Sigmoid colon (tissue), 7 donors: ENCODE data around the gene ABCA2. TPM values are rescaled to one million over a fixed set of nuclear protein-coding genes. Genes with fewer than 3 reads are reported as not detected.

ENCODE experiments used
- DNase-seq: peaks from one replicate; pipeline ENCODE4 v3.0.0-alpha.2; 2019
- H3K27ac ChIP-seq, 4 donors: fragments of 200-600 bp; sonication (generic); one replicate each; pipeline ENCODE4 v1.5.1; 2016 to 2019; ENCODE audit warnings: mild to moderate bottlenecking in 1 of 4
- H3K27me3 ChIP-seq, 3 donors: fragments of 200-600 bp; sonication (generic); one replicate each; pipeline ENCODE4 v1.5.1; 2019; ENCODE audit warnings: mild to moderate bottlenecking in 1 of 3
- H3K36me3 ChIP-seq, 4 donors: fragments of 200-600 bp; sonication (generic); one replicate each; pipeline ENCODE4 v1.5.1; 2016 to 2019
- H3K4me1 ChIP-seq, 4 donors: fragments of 200-600 bp; sonication (generic); one replicate each; pipeline ENCODE4 v1.5.1; 2017 to 2019
- H3K4me3 ChIP-seq, 4 donors: fragments of 200-600 bp; sonication (generic); one replicate each; pipeline ENCODE4 v1.5.1; 2017 to 2019; ENCODE audit warnings: mild to moderate bottlenecking in 2 of 4, moderate library complexity in 1 of 4
- H3K9me3 ChIP-seq, 4 donors: fragments of 200-600 bp in 3 of 4; sonication (generic) in 3 of 4; one replicate each; pipeline versions ENCODE4 v1.5.1 to v1.6.1; 2013 to 2019
- EP300 ChIP-seq, 4 donors: sonication (generic); formaldehyde crosslinking; IDR thresholded peaks; one replicate each; pipeline ENCODE4 v1.6.1; 2017; ENCODE audit warnings: antibody characterized with exemption in 4 of 4
- POLR2A ChIP-seq, 2 donors: fragments of 450-650 bp; IDR thresholded peaks; one replicate each; pipeline ENCODE4 v1.6.1; 2016; ENCODE audit warnings: antibody characterized with exemption in 2 of 2, mild to moderate bottlenecking in 2 of 2, moderate library complexity in 2 of 2
- POLR2AphosphoS5 ChIP-seq, 4 donors: sonication (generic); formaldehyde crosslinking; IDR thresholded peaks; one replicate each; pipeline ENCODE4 v1.6.1; 2017; ENCODE audit warnings: antibody characterized with exemption in 4 of 4
- WGBS, 2 donors: extraction: QIAGEN DNeasy Blood & Tissue Kit; methylation state at CpG; one replicate each; pipeline ENCODE4 v1.1.7; 2013; 5-methylcytosine and 5-hydroxymethylcytosine counted together
- intact Hi-C: fragments of 100-400 bp; cut with DNase I; formaldehyde crosslinking; loops from one replicate; pipeline ENCODE4 v1.15.1; 2023
- polyA plus RNA-seq, 3 donors: library from polyadenylated mRNA; stranded (reverse); fragments of 200-250 nt; gene quantifications; one replicate each; pipeline ENCODE4 v1.2.3, GENCODE V29; 2013
- total RNA-seq, 4 donors: library from RNA; depleted of rRNA; stranded (reverse); fragments of >200 nt; gene quantifications; one replicate each; pipeline ENCODE4 v1.1.0, GENCODE V29; 2016
- TF ChIP-seq, protein P1 (sequence below), 4 experiments: fragments of 450-650 bp in 3 of 4; fragments of 200-600 bp in 1 of 4; IDR thresholded peaks; one replicate each; pipeline ENCODE4 v1.5.1; 2016 to 2019; ENCODE audit warnings: antibody characterized with exemption in 4 of 4, mild to moderate bottlenecking in 3 of 4, moderate library complexity in 2 of 4
- donor health status: healthy with polysubstance abuse.
- donor health status: Bipolar disorder and iron deficiency.
- donor health status: healthy.

The ABCA2 gene
- total and polyA plus RNA-seq, 7 donors = 6.0 to 28.6 (median 12.5) TPM

- no peaks in the 10 kb centered on the region for H3K9me3 ChIP-seq
- DNase-seq = no peak
- WGBS, 2 donors = 41 to 60% methylated on average over 15 of the region's 15 CpGs
- no peak overlapping the region for H3K4me3 ChIP-seq
- H3K4me1 ChIP-seq = peaks cover 0 to 15% (median 12%) of the 10 kb centered on the region in 4 donors
- peaks cover 0 to 22% (median 6%) of the 10 kb centered on the region in 3 donors for H3K27me3 ChIP-seq
- peak overlapping the region in 1 of 4 donors; percentile 27 for H3K27ac ChIP-seq
- TF ChIP-seq POLR2AphosphoS5 (IDR thresholded peaks at IDR 0.05) = no peak
- no peak for TF ChIP-seq EP300 (IDR thresholded peaks at IDR 0.05)
- TF ChIP-seq, protein P1, sequence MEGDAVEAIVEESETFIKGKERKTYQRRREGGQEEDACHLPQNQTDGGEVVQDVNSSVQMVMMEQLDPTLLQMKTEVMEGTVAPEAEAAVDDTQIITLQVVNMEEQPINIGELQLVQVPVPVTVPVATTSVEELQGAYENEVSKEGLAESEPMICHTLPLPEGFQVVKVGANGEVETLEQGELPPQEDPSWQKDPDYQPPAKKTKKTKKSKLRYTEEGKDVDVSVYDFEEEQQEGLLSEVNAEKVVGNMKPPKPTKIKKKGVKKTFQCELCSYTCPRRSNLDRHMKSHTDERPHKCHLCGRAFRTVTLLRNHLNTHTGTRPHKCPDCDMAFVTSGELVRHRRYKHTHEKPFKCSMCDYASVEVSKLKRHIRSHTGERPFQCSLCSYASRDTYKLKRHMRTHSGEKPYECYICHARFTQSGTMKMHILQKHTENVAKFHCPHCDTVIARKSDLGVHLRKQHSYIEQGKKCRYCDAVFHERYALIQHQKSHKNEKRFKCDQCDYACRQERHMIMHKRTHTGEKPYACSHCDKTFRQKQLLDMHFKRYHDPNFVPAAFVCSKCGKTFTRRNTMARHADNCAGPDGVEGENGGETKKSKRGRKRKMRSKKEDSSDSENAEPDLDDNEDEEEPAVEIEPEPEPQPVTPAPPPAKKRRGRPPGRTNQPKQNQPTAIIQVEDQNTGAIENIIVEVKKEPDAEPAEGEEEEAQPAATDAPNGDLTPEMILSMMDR (IDR thresholded peaks at IDR 0.05) = no peak
- TF ChIP-seq POLR2A (IDR thresholded peaks at IDR 0.05) = no peak
- intact Hi-C loops = no loop called here
- no peaks in the 10 kb centered on the region for H3K36me3 ChIP-seq
Measured at GRCh38 chr9:136974817-136975535, 53.1 kb downstream of the ABCA2 start.

GRCh38 chr9:136973618-136974617, 54.1 kb downstream of the ABCA2 start:
- intact Hi-C loops = no loop called here
- H3K4me1 ChIP-seq = peaks cover 0 to 15% (median 12%) of the 10 kb centered on the region in 4 donors
- no peak for DNase-seq
- no peak overlapping the region for H3K4me3 ChIP-seq
- WGBS, 2 donors = 80 to 87% methylated on average over 29 of the region's 29 CpGs
- TF ChIP-seq POLR2AphosphoS5 (IDR thresholded peaks at IDR 0.05) (no peak), EP300 (IDR thresholded peaks at IDR 0.05) (no peak), POLR2A (IDR thresholded peaks at IDR 0.05) (no peak)
- TF ChIP-seq, protein P1 (IDR thresholded peaks at IDR 0.05) = no peak
- H3K9me3 ChIP-seq = no peaks in the 10 kb centered on the region
- no peaks in the 10 kb centered on the region for H3K36me3 ChIP-seq
- H3K27ac ChIP-seq = no peak overlapping the region
- peaks cover 0 to 11% (median 7%) of the 10 kb centered on the region in 3 donors for H3K27me3 ChIP-seq

DNA sequence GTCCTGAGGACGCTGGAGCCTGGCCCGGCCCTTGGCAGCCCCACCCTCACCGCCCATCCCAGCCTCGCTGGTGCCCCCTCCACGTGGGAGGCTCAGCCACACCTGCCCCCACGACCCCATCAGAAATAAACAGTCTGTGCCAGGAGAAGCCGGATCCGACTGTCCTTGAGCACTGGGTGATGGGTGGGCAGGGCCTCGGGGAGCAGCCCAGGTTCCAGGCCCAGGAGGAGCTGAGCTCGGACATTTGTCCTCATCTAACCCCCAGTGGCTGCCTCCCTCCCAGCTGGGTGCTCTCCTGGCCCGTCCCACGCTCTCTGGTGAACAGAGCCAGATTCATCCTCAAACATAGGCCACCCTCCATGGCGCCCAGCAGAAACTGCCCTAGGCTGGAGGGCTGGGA, 55.3 kb downstream of the ABCA2 start:
- Histone ChIP-seq H3K27ac (no peak overlapping the region), H3K4me1 (peaks cover 0 to 7% (median 6%) of the 10 kb centered on the region in 4 donors)
- 54 to 70% methylated on average over 13 of the region's 13 CpGs for WGBS, 2 donors

GRCh38 chr9:136972335-136972734, 55.7 kb downstream of the ABCA2 start:
- DNase-seq = no peak
- no peak overlapping the region for H3K4me3 ChIP-seq
- WGBS, 2 donors = 80 to 86% methylated on average over 11 of the region's 11 CpGs
- intact Hi-C loops = no loop called here
- no peak overlapping the region for H3K27ac ChIP-seq
- peaks cover 0 to 13% (median 0%) of the 10 kb centered on the region in 3 donors for H3K27me3 ChIP-seq
- peaks cover 0 to 3% (median 1%) of the 10 kb centered on the region in 4 donors for H3K4me1 ChIP-seq
- TF ChIP-seq POLR2A (IDR thresholded peaks at IDR 0.05) (no peak), EP300 (IDR thresholded peaks at IDR 0.05) (no peak), POLR2AphosphoS5 (IDR thresholded peaks at IDR 0.05) (no peak)
- TF ChIP-seq, protein P1 (IDR thresholded peaks at IDR 0.05) = no peak
- H3K9me3 ChIP-seq = no peaks in the 10 kb centered on the region
- H3K36me3 ChIP-seq = no peaks in the 10 kb centered on the region

More for the DNA sequence above, 55.3 kb downstream of the ABCA2 start:
- no peaks in the 10 kb centered on the region for H3K9me3 ChIP-seq
- H3K27me3 ChIP-seq = peaks cover 0 to 13% (median 4%) of the 10 kb centered on the region in 3 donors
- no peaks in the 10 kb centered on the region for H3K36me3 ChIP-seq
- DNase-seq = no peak
- TF ChIP-seq POLR2AphosphoS5 (IDR thresholded peaks at IDR 0.05) = no peak
- TF ChIP-seq, protein P1 (IDR thresholded peaks at IDR 0.05) = no peak
- TF ChIP-seq EP300 (IDR thresholded peaks at IDR 0.05) = no peak
- TF ChIP-seq POLR2A (IDR thresholded peaks at IDR 0.05) = no peak
- no peak overlapping the region for H3K4me3 ChIP-seq
- intact Hi-C loops = no loop called here
